CD4-positive, CD25-positive, alpha-beta regulatory T cell (primary cell): ENCODE results near the gene CELSR1. TPM values are rescaled to one million over a fixed set of nuclear protein-coding genes. Genes with fewer than 3 reads are reported as not detected.

Experiments used
- ATAC-seq, 2 donors: fragments of 150-1000 bp; cut with Tn5 transposase; one replicate each; pipeline ENCODE4 v1.10.0; 2021; ENCODE audit warnings: low read depth in 2 of 2, moderate number of reproducible peaks in 2 of 2, moderate library complexity in 1 of 2
- DNase-seq, 3 donors: peaks; one replicate each; pipeline versions ENCODE4 v3.0.0 to v3.0.0-alpha.2; 2012 to 2022; ENCODE audit warnings: mixed read lengths in 1 of 3
- H3K27ac ChIP-seq: one replicate; pipeline ENCODE4 v1.7.0; 2013; ENCODE audit warnings: mild to moderate bottlenecking, low read length; ENCODE audit not compliant: insufficient read depth, poor library complexity, severe bottlenecking
- H3K27me3 ChIP-seq: one replicate; pipeline ENCODE4 v1.7.0; 2013; ENCODE audit warnings: low read length; ENCODE audit not compliant: control insufficient read depth, insufficient read depth
- H3K36me3 ChIP-seq: one replicate; pipeline ENCODE4 v1.7.0; 2013; ENCODE audit warnings: mild to moderate bottlenecking, low read length, moderate library complexity; ENCODE audit not compliant: control insufficient read depth, insufficient read depth
- H3K4me1 ChIP-seq: 2 replicates; pipeline ENCODE4 v1.7.0; 2013; ENCODE audit warnings: mild to moderate bottlenecking, low read length; ENCODE audit not compliant: insufficient read depth, control insufficient read depth, poor library complexity, severe bottlenecking
- H3K4me3 ChIP-seq: one replicate; pipeline ENCODE4 v1.7.0; 2013; ENCODE audit warnings: low read depth, mild to moderate bottlenecking, low read length, moderate library complexity
- H3K9me3 ChIP-seq, 2 experiments: 1 replicate in 1 of 2; 2 replicates in 1 of 2; pipeline ENCODE4 v1.7.0; 2013; ENCODE audit warnings: low read length in 2 of 2, mild to moderate bottlenecking in 1 of 2, moderate library complexity in 1 of 2; ENCODE audit not compliant: control insufficient read depth in 2 of 2
- H3K27ac Mint-ChIP-seq, 3 donors: one replicate each; pipeline ENCODE4 v1.8.0; 2020 to 2022; ENCODE audit warnings: mild to moderate bottlenecking in 3 of 3, mixed read lengths in 3 of 3, moderate library complexity in 2 of 3
- H3K27me3 Mint-ChIP-seq: one replicate; pipeline ENCODE4 v1.8.0; 2022; ENCODE audit warnings: mild to moderate bottlenecking, mixed read lengths
- H3K36me3 Mint-ChIP-seq: one replicate; pipeline ENCODE4 v1.8.0; 2020; ENCODE audit warnings: mixed read lengths
- H3K4me1 Mint-ChIP-seq, 4 donors: one replicate each; pipeline ENCODE4 v1.8.0; 2020 to 2022; ENCODE audit warnings: mixed read lengths in 4 of 4, mild to moderate bottlenecking in 1 of 4
- H3K4me3 Mint-ChIP-seq, 4 donors: one replicate each; pipeline ENCODE4 v1.8.0; 2020 to 2022; ENCODE audit warnings: mild to moderate bottlenecking in 4 of 4, mixed read lengths in 4 of 4, moderate library complexity in 3 of 4
- H3K9me3 Mint-ChIP-seq, 7 donors: one replicate each; pipeline ENCODE4 v1.8.0; 2020 to 2022; ENCODE audit warnings: mixed read lengths in 7 of 7, mild to moderate bottlenecking in 3 of 7, moderate library complexity in 2 of 7
- polyA plus RNA-seq, 4 donors: library from polyadenylated mRNA; unstranded; fragments of 300-500 nt; fragmentation: Illumina TruSeq; gene quantifications; one replicate each; pipeline ENCODE4 v1.2.3, GENCODE V29; 2021
- total RNA-seq: library from RNA; stranded (reverse); gene quantifications from one replicate; pipeline ENCODE4 v1.2.3, GENCODE V29; 2022

CELSR1 gene
- total and polyA plus RNA-seq, 5 donors from 2014 or later = 0.10 to 1.4 (median 0.45) TPM; not detected in 1

DNA sequence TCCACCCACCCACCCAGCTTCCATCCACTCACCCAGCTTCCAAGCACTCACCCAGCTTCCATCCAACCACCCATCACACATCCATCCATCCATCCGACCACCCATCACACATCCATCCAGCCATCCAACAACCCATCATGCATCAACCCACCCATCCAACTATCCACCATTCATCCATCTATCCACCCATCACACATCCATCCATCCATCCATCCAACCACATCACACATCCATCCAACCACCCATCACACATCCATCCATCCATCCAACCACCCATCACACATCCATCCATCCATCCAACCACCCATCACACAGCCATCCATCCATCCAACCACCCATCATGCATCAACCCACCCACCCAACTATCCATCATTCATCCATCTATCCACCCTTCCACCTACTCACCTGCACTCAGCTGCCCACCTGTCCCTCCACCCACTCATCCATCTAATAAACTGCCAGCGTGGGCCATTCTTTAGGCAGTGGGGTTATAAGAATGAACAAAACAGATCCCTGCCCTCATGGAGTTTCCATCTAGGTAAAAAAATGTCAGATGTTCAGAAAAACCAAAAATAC lies 88.2 kb downstream of the CELSR1 start:
- no peaks in the 10 kb centered on the region for H3K4me1 ChIP-seq
- H3K36me3 ChIP-seq = no peaks in the 10 kb centered on the region
- no peak overlapping the region for H3K27ac Mint-ChIP-seq
- no peaks in the 10 kb centered on the region for H3K4me1 Mint-ChIP-seq
- no peak overlapping the region for H3K4me3 ChIP-seq
- no peak overlapping the region for H3K27ac ChIP-seq
- no peak for ATAC-seq
- no peak for DNase-seq
- peaks cover 0 to 3% (median 0%) of the 10 kb centered on the region in 7 donors for H3K9me3 Mint-ChIP-seq
- H3K4me3 Mint-ChIP-seq = no peak overlapping the region
- H3K27me3 Mint-ChIP-seq = peaks cover 9% of the 10 kb centered on the region
- no peaks in the 10 kb centered on the region for H3K9me3 ChIP-seq
- no peaks in the 10 kb centered on the region for H3K27me3 ChIP-seq
- H3K36me3 Mint-ChIP-seq = no peaks in the 10 kb centered on the region

DNA sequence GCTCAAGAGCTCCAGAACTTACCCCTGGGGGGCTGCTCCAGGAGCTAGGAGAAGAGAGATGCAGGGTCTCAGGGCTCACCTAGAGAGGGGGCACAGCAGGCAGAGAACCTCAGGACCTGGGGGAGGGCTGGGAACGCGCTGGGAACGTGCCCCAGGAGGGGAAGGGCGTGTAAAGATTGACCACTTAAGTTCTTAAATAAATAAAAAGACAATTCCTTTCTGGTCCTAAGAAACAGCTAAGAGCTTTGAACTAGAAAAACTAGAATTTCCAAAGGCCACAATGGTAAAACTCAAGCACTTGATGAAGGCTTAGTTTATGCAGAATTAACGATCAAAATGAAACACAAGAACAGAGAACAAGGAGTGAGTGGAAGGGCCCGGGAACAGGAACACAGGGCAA lies 89.1 kb downstream of the CELSR1 start:
- Histone ChIP-seq H3K9me3 (no peaks in the 10 kb centered on the region), H3K4me3 (no peak overlapping the region), H3K36me3 (no peaks in the 10 kb centered on the region), H3K4me1 (no peaks in the 10 kb centered on the region), H3K27ac (no peak overlapping the region), H3K27me3 (no peaks in the 10 kb centered on the region)
- no peak overlapping the region for H3K27ac Mint-ChIP-seq
- no peak for DNase-seq
- no peaks in the 10 kb centered on the region for H3K36me3 Mint-ChIP-seq
- H3K4me3 Mint-ChIP-seq = no peak overlapping the region
- H3K4me1 Mint-ChIP-seq = no peaks in the 10 kb centered on the region
- no peak for ATAC-seq
- H3K27me3 Mint-ChIP-seq = peaks cover 9% of the 10 kb centered on the region
- H3K9me3 Mint-ChIP-seq = peaks cover 0 to 5% (median 0%) of the 10 kb centered on the region in 7 donors

DNA sequence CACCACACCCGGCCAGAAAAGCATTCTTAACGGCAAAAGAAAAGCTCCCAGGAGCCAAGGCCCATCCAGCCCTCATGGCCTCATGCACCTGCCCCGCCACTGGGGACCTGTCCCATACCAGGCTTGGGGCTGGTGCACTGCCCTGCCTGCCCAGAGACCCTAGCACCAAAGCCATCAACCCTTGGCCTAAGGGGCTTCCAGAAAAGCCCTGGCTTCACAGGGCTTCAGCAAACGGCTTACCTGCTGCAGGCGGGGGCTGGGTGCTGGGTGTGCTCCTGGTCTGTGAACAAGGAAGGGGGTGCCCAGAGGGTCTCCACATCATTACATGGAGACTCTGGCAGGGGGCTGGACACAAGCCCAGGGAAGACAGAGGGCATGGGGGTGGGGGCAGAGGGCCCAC lies 89.5 kb downstream of the CELSR1 start:
- Mint-ChIP-seq H3K36me3 (no peaks in the 10 kb centered on the region), H3K4me3 (no peak overlapping the region), H3K27me3 (peaks cover 9% of the 10 kb centered on the region), H3K9me3 (peaks cover 0 to 5% (median 0%) of the 10 kb centered on the region in 7 donors), H3K4me1 (no peaks in the 10 kb centered on the region), H3K27ac (no peak overlapping the region)
- ATAC-seq = no peak
- H3K4me1 ChIP-seq = no peaks in the 10 kb centered on the region
- no peak overlapping the region for H3K4me3 ChIP-seq
- H3K36me3 ChIP-seq = no peaks in the 10 kb centered on the region
- H3K9me3 ChIP-seq = no peaks in the 10 kb centered on the region
- H3K27me3 ChIP-seq = no peaks in the 10 kb centered on the region
- DNase-seq = no peak
- no peak overlapping the region for H3K27ac ChIP-seq

DNA sequence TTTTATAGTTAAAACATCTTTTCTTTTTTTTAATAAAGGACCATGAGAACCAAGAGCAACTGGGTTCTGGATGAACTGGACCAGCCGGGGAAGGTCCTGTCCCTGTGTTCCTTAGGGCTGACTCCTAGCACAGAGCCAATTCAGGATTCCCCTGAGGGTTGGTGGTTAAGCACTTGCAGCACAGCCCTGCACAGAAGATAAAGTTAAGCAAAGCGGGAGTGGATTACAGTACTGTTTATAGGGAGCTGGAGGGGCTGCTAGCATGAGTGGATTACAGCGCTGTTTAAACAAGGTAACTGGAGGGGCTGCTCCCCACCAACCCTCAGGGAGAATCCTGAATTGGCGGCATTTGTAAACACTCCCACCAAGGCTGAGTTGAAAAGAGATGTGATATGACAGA lies 90.6 kb downstream of the CELSR1 start:
- no peaks in the 10 kb centered on the region for H3K27me3 ChIP-seq
- no peaks in the 10 kb centered on the region for H3K4me1 ChIP-seq
- Mint-ChIP-seq H3K9me3 (peaks cover 0 to 5% (median 0%) of the 10 kb centered on the region in 7 donors), H3K36me3 (no peaks in the 10 kb centered on the region), H3K27me3 (peaks cover 9% of the 10 kb centered on the region), H3K4me1 (no peaks in the 10 kb centered on the region), H3K27ac (no peak overlapping the region), H3K4me3 (no peak overlapping the region)
- H3K9me3 ChIP-seq = no peaks in the 10 kb centered on the region
- no peak for ATAC-seq
- no peak overlapping the region for H3K4me3 ChIP-seq
- H3K36me3 ChIP-seq = no peaks in the 10 kb centered on the region
- no peak for DNase-seq
- no peak overlapping the region for H3K27ac ChIP-seq

DNA sequence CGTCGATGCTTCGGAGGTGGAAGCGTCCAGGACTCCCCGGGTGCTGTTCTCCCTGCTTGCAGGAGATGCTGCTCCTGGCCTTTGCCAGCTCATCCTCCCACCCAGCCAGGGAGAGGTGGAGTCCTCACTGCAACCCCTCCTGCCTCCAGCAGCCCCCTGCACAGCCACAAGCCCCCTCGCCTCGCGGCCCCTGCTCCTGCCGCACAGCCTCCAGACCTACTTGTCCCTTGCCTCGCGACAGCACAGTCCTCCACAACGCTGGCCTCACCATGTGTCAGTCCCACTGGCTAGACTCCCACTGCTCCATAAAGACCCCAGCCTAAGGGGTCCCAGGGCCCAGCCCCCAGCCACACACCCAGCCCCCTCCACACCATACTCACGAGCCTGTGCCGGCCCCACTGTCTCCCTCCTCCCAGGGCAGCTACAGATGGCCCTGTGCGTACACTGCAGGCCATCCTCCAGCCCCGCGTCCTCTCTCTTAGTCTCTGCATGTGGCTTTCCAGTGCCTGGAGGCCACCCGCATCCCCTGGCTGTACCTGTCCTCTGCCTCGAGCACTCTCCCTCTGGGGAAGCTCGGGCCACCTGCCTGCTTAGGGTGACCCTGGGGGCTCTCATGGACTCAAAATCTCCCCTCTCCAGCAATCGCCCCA lies 91.5 kb downstream of the CELSR1 start:
- no peak for DNase-seq
- Histone ChIP-seq H3K9me3 (no peaks in the 10 kb centered on the region), H3K36me3 (no peaks in the 10 kb centered on the region), H3K27me3 (no peaks in the 10 kb centered on the region), H3K4me3 (no peak overlapping the region), H3K4me1 (no peaks in the 10 kb centered on the region), H3K27ac (no peak overlapping the region)
- Mint-ChIP-seq H3K4me3 (no peak overlapping the region), H3K36me3 (no peaks in the 10 kb centered on the region), H3K27me3 (peaks cover 5% of the 10 kb centered on the region), H3K4me1 (no peaks in the 10 kb centered on the region), H3K27ac (no peak overlapping the region), H3K9me3 (peaks cover 0 to 4% (median 0%) of the 10 kb centered on the region in 7 donors)
- ATAC-seq = no peak

DNA sequence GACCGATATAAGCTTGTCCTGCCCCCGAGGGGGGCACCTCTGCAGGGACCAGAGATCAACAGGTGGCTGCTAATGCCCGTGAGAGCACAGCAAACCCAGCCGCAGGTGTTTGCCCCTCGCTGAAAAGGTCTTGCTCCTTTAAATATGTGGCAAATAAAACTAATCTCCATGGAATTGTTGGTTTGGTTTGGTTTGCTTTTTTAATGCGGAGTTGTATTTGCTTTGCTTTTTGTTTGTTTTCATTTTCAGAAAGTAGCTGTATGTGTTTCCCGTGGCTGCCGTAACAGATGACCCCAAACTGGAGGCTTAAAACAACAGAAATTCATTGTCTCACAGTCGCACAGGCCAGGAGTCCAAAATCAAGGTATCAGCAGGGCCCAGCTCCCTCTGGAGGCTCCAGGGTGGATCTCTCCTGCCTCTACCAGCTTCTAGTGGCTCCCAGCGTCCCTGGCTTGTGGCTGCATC lies 93.0 kb downstream of the CELSR1 start:
- no peaks in the 10 kb centered on the region for H3K36me3 ChIP-seq
- Mint-ChIP-seq H3K36me3 (no peaks in the 10 kb centered on the region), H3K27ac (no peak overlapping the region), H3K4me3 (no peak overlapping the region), H3K4me1 (no peaks in the 10 kb centered on the region), H3K9me3 (peaks cover 0 to 2% (median 0%) of the 10 kb centered on the region in 7 donors), H3K27me3 (peaks cover 11% of the 10 kb centered on the region)
- no peaks in the 10 kb centered on the region for H3K9me3 ChIP-seq
- H3K27me3 ChIP-seq = no peaks in the 10 kb centered on the region
- ATAC-seq (no peak), DNase-seq (no peak)
- no peaks in the 10 kb centered on the region for H3K4me1 ChIP-seq
- H3K4me3 ChIP-seq = no peak overlapping the region
- H3K27ac ChIP-seq = no peak overlapping the region

GRCh38 chr22:46443850-46444389 lies 93.5 kb downstream of the CELSR1 start:
- Mint-ChIP-seq H3K27me3 (peaks cover 11% of the 10 kb centered on the region), H3K4me3 (no peak overlapping the region), H3K27ac (no peak overlapping the region), H3K9me3 (peaks cover 0 to 2% (median 0%) of the 10 kb centered on the region in 7 donors), H3K4me1 (no peaks in the 10 kb centered on the region), H3K36me3 (no peaks in the 10 kb centered on the region)
- no peak overlapping the region for H3K4me3 ChIP-seq
- ATAC-seq (no peak), DNase-seq (no peak)
- no peak overlapping the region for H3K27ac ChIP-seq
- no peaks in the 10 kb centered on the region for H3K9me3 ChIP-seq
- H3K4me1 ChIP-seq = no peaks in the 10 kb centered on the region
- no peaks in the 10 kb centered on the region for H3K36me3 ChIP-seq
- H3K27me3 ChIP-seq = no peaks in the 10 kb centered on the region
